Adrenal gland (tissue), 5 donors: ENCODE results near the gene SREK1IP1.

ENCODE experiments used
- POLR2A ChIP-seq, 2 donors: fragments of 450-650 bp; IDR thresholded peaks; one replicate each; pipeline ENCODE4 v1.6.1; 2017; ENCODE audit warnings: antibody characterized with exemption in 2 of 2, mild to moderate bottlenecking in 2 of 2, moderate library complexity in 1 of 2
- TF ChIP-seq, protein P1 (sequence below), 6 experiments: fragments of 450-650 bp in 4 of 6; fragments of 200-600 bp in 2 of 6; sonication (generic) in 1 of 6; IDR thresholded peaks; 1 replicate in 5 of 6; 2 replicates in 1 of 6; pipeline versions ENCODE4 v1.5.1 to v1.8.0; 2016 to 2021; ENCODE audit warnings: antibody characterized with exemption in 6 of 6, mild to moderate bottlenecking in 2 of 6, moderate library complexity in 1 of 6
- donor health status: DM: no; HTN: no; CAD: no.

DNA sequence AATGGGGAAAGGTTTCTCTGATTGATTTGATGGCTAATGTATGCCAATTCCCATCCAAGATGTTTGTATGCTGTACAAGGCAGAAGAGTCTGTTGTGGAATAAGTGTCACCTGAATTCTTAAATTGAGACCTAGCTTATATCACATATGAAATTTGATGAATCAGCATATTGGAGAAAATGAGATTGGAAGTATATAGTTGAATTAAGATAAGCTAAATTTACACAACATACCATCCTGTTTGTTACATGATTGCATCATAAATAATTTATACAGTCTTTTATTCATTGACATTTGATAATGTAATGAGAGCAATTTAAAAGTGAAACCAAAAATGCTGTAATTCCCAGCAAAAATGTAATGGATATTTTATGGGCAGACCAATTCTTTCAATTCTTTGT, 1.4 kb upstream of the SREK1IP1 start:
- TF ChIP-seq, protein P1, sequence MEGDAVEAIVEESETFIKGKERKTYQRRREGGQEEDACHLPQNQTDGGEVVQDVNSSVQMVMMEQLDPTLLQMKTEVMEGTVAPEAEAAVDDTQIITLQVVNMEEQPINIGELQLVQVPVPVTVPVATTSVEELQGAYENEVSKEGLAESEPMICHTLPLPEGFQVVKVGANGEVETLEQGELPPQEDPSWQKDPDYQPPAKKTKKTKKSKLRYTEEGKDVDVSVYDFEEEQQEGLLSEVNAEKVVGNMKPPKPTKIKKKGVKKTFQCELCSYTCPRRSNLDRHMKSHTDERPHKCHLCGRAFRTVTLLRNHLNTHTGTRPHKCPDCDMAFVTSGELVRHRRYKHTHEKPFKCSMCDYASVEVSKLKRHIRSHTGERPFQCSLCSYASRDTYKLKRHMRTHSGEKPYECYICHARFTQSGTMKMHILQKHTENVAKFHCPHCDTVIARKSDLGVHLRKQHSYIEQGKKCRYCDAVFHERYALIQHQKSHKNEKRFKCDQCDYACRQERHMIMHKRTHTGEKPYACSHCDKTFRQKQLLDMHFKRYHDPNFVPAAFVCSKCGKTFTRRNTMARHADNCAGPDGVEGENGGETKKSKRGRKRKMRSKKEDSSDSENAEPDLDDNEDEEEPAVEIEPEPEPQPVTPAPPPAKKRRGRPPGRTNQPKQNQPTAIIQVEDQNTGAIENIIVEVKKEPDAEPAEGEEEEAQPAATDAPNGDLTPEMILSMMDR (IDR thresholded peaks at IDR 0.05) = no peak
- no peak for TF ChIP-seq POLR2A (IDR thresholded peaks at IDR 0.05)
